Activated T-cell treated with anti-CD3 and anti-CD28 coated beads for 1 hour (primary cell): ENCODE data around the gene SCN1A.
"Not testable (repeated sequence)": the region's sequence is repeated elsewhere in the genome, so short reads cannot be mapped to it uniquely, and the experiment has no call there.

Experiments
- DNase-seq: peaks from one replicate; pipeline ENCODE4 v3.0.0-alpha.2; 2020; ENCODE audit warnings: low read depth

SCN1A gene

GRCh38 chr2:166135152-166135848 lies 7.5 kb upstream of the SCN1A start:
- DNase-seq: no peak

- DNase-seq: no peak
These were observed 6.7 kb upstream of the SCN1A start for GRCh38 chr2:166134252-166135151.

- DNase-seq: no peak
These were observed 5.8 kb upstream of the SCN1A start for GRCh38 chr2:166133653-166134052.

- no peak for DNase-seq
These were observed 311 bp upstream of the SCN1A start for GRCh38 chr2:166128156-166128505.

- DNase-seq: no peak
These were observed 1.7 kb downstream of the SCN1A start for GRCh38 chr2:166126007-166126639.

- DNase-seq: no peak
These were observed 2.3 kb downstream of the SCN1A start for GRCh38 chr2:166125557-166125956.

- DNase-seq: no peak
These were observed 9.6 kb downstream of the SCN1A start for GRCh38 chr2:166118180-166118579.

GRCh38 chr2:166117491-166117890 lies 10.3 kb downstream of the SCN1A start:
- DNase-seq: no peak

- no peak for DNase-seq
These were observed 12.2 kb downstream of the SCN1A start for GRCh38 chr2:166115589-166115988.

GRCh38 chr2:166112193-166112605 lies 15.6 kb downstream of the SCN1A start:
- no peak for DNase-seq

- DNase-seq: no peak
These were observed 21.3 kb downstream of the SCN1A start for GRCh38 chr2:166106431-166107015.

GRCh38 chr2:166104773-166105172 lies 23.0 kb downstream of the SCN1A start:
- no peak for DNase-seq

GRCh38 chr2:166104084-166104483 lies 23.7 kb downstream of the SCN1A start:
- DNase-seq: no peak

GRCh38 chr2:166103277-166103676 lies 24.5 kb downstream of the SCN1A start:
- DNase-seq: not testable (repeated sequence)

- DNase-seq: no peak
These were observed 33.5 kb downstream of the SCN1A start for GRCh38 chr2:166094325-166094724.

- no peak for DNase-seq
These were observed 34.9 kb downstream of the SCN1A start for GRCh38 chr2:166092889-166093288.

GRCh38 chr2:166091439-166091838 lies 36.4 kb downstream of the SCN1A start:
- no peak for DNase-seq

GRCh38 chr2:166090908-166091307 lies 36.9 kb downstream of the SCN1A start:
- DNase-seq: no peak

- DNase-seq: no peak
These were observed 37.5 kb downstream of the SCN1A start for GRCh38 chr2:166090346-166090745.

- no peak for DNase-seq
These were observed 39.2 kb downstream of the SCN1A start for GRCh38 chr2:166088634-166089033.

- no peak for DNase-seq
These were observed 43.5 kb downstream of the SCN1A start for GRCh38 chr2:166084301-166084700.

- no peak for DNase-seq
These were observed 45.1 kb downstream of the SCN1A start for GRCh38 chr2:166082736-166083135.

- no peak for DNase-seq
These were observed 46.0 kb downstream of the SCN1A start for GRCh38 chr2:166081852-166082251.
